HepG2 (cell line): ENCODE results near the gene AIF1. TPM values are rescaled to one million over a fixed set of nuclear protein-coding genes. Genes with fewer than 3 reads are reported as not detected.

Experiments
- AGO1 ChIP-seq: fragments of 200-400 bp; formaldehyde crosslinking; IDR thresholded peaks from 2 replicates; pipeline ENCODE4 v1.6.1; 2017; ENCODE audit warnings: mild to moderate bottlenecking, low read depth, low read length, moderate library complexity; ENCODE audit not compliant: poor library complexity, severe bottlenecking
- EHMT2 ChIP-seq: fragments of 200-600 bp; sonication (generic); IDR thresholded peaks from 2 replicates; pipeline ENCODE4 v1.7.0; 2017; ENCODE audit warnings: antibody characterized with exemption, low read depth, low read length, borderline replicate concordance
- ETV5 ChIP-seq: IDR thresholded peaks from 2 replicates; pipeline ENCODE4 v1.6.1; 2018; ENCODE audit warnings: missing biosample characterization, missing genetic modification reagents, inconsistent platforms, borderline replicate concordance
- HNRNPK ChIP-seq: fragments of 200-400 bp; formaldehyde crosslinking; IDR thresholded peaks from 2 replicates; pipeline ENCODE4 v1.6.1; 2018; ENCODE audit warnings: low read length, low read depth, moderate library complexity, mild to moderate bottlenecking; ENCODE audit not compliant: poor library complexity, severe bottlenecking
- MLXIP ChIP-seq: sonication (generic); formaldehyde crosslinking; IDR thresholded peaks from 2 replicates; pipeline ENCODE4 v1.9.0; 2021; ENCODE audit warnings: missing genetic modification reagents, borderline replicate concordance
- NFKBIZ ChIP-seq: IDR thresholded peaks from 2 replicates; pipeline ENCODE4 v1.6.1; 2018; ENCODE audit warnings: missing genetic modification reagents, missing compliant biosample characterization
- POLR2AphosphoS2 ChIP-seq: IDR thresholded peaks from 2 replicates; pipeline ENCODE4 v1.6.1; 2011; ENCODE audit warnings: low read depth, low read length, improper control_type of control experiment
- SMC3 ChIP-seq: IDR thresholded peaks from 2 replicates; pipeline ENCODE4 v1.6.1; 2011; ENCODE audit warnings: low read length, improper control_type of control experiment
- SMYD3 ChIP-seq: sonication (generic); formaldehyde crosslinking; IDR thresholded peaks from 2 replicates; pipeline ENCODE4 v1.8.1; 2023; ENCODE audit warnings: mild to moderate bottlenecking, missing genetic modification reagents
- SRF ChIP-seq: IDR thresholded peaks from 2 replicates; pipeline ENCODE4 v1.6.1; 2011; ENCODE audit warnings: mild to moderate bottlenecking, low read depth, low read length, moderate library complexity
- SRSF1 ChIP-seq: fragments of 200-400 bp; formaldehyde crosslinking; optimal IDR thresholded peaks from 2 replicates; pipeline ENCODE3; 2017; ENCODE audit warnings: mild to moderate bottlenecking, low read depth, low read length, moderate library complexity
- TFE3 ChIP-seq: IDR thresholded peaks from 2 replicates; pipeline ENCODE4 v1.6.1; 2016
- TRIM22 ChIP-seq: fragments of 450-650 bp; IDR thresholded peaks from 2 replicates; pipeline ENCODE4 v1.6.1; 2017
- YY1 ChIP-seq: IDR thresholded peaks from 2 replicates; pipeline ENCODE4 v1.6.1; 2011; ENCODE audit warnings: low read length, low read depth, moderate library complexity, mild to moderate bottlenecking; ENCODE audit not compliant: insufficient read depth, insufficient replicate concordance
- ZNF205 ChIP-seq: IDR thresholded peaks from 2 replicates; pipeline ENCODE4 v1.6.1; 2018; ENCODE audit warnings: missing biosample characterization, missing genetic modification reagents
- ZNF260 ChIP-seq: sonication (generic); formaldehyde crosslinking; IDR thresholded peaks from 2 replicates; pipeline ENCODE4 v1.4.0; 2020; ENCODE audit warnings: missing genetic modification reagents, low read depth, mild to moderate bottlenecking, borderline replicate concordance
- ZNF292 ChIP-seq: sonication (generic); formaldehyde crosslinking; IDR thresholded peaks from 2 replicates; pipeline ENCODE4 v1.8.1; 2022; ENCODE audit warnings: mild to moderate bottlenecking, low read depth, missing genetic modification reagents, borderline replicate concordance
- ZNF766 ChIP-seq: sonication (generic); formaldehyde crosslinking; IDR thresholded peaks from 2 replicates; pipeline ENCODE4 v1.5.0; 2020; ENCODE audit warnings: missing genetic modification reagents, borderline replicate concordance
- ZNF850 ChIP-seq: sonication (generic); formaldehyde crosslinking; conservative IDR thresholded peaks from 2 replicates; pipeline ENCODE4 v1.9.0; 2021; ENCODE audit warnings: mild to moderate bottlenecking, missing genetic modification reagents
- ZSCAN30 ChIP-seq: sonication (generic); formaldehyde crosslinking; IDR thresholded peaks from 2 replicates; pipeline ENCODE4 v1.5.0; 2020; ENCODE audit warnings: mild to moderate bottlenecking, missing genetic modification reagents
- polyA plus RNA-seq, 8 experiments: library from polyadenylated mRNA; depleted of rRNA in 3 of 8; stranded (reverse) in 7 of 8; unstranded in 1 of 8; fragments of >200 nt; fragmentation: Illumina TruSeq in 4 of 8; extraction: Trizol in 4 of 8; gene quantifications; 2 replicates each; pipeline versions ENCODE4 v1.2.1 to v1.2.3, GENCODE V29; 2011 to 2016; ENCODE audit warnings: low read depth in 4 of 8, missing spikeins in 1 of 8, mixed read lengths in 1 of 8; ENCODE audit not compliant: insufficient read depth in 1 of 8
- total RNA-seq, 5 experiments: library from RNA; depleted of rRNA; stranded (reverse); fragments of >200 nt; fragmentation: Illumina TruSeq; extraction: Trizol; gene quantifications; 2 replicates each; pipeline ENCODE4 v1.2.3, GENCODE V29; 2016; ENCODE audit warnings: low read depth in 1 of 5

The AIF1 gene
- total and polyA plus RNA-seq, 2 of the 13 experiments (the other 11 are each of a cell fraction or from before 2014, with no cell fraction given) = 1.5 TPM; not detected in 1

GRCh38 chr6:31636698-31637596, 21.9 kb downstream of the AIF1 start (continued):
- TF ChIP-seq YY1 = no peak
- TF ChIP-seq POLR2AphosphoS2 = peak; percentile 11; the same call in 1 of the 2 replicates
- TF ChIP-seq ZNF850 (CRISPR knock-in tag) = no peak
- TF ChIP-seq ZNF766 = no peak
- no peak for TF ChIP-seq SRSF1
- TF ChIP-seq TRIM22 = no peak
- no peak for TF ChIP-seq NFKBIZ
- TF ChIP-seq SMC3 = no peak
- TF ChIP-seq ZNF205 (CRISPR knock-in tag) = no peak
- no peak for TF ChIP-seq ZSCAN30 (CRISPR knock-in tag)
- no peak for TF ChIP-seq SMYD3 (CRISPR knock-in tag)
- no peak for TF ChIP-seq ZNF260 (CRISPR knock-in tag)
- no peak for TF ChIP-seq ZNF292
- no peak for TF ChIP-seq SRF
- TF ChIP-seq TFE3 (CRISPR knock-in tag) = no peak
- TF ChIP-seq EHMT2 = no peak
- TF ChIP-seq AGO1 = peak; percentile 78
- TF ChIP-seq HNRNPK = no peak
- TF ChIP-seq ETV5 (CRISPR knock-in tag) = no peak
- no peak for TF ChIP-seq MLXIP
